GM19467 (cell line): ENCODE results near the gene SLC8A1.

Experiments
- ATAC-seq: cut with Tn5 transposase; IDR thresholded peaks from one replicate; pipeline ENCODE4 v1.9.1; 2021; ENCODE audit warnings: mild to moderate bottlenecking, moderate library complexity; ENCODE audit not compliant: unreplicated experiment

SLC8A1 gene

DNA sequence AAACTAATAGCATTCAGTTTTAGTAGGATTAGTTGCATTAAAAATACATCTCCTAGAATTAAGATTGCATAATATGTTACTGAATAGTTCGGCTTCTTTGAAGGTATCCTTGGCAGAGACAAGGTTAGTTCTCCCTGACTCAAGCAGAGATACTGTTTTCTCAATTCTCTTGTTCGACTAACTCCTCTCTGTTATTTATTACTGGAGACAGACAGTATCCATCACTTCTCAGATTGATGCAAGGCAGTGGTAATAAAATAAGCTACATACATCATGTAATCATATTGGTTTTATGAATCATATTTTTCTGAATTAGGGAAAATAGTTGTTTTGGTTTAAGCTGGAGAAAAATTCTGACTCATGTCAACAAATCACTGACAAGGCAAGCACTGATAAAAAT lies 134.8 kb downstream of the SLC8A1 start:
- no peak for ATAC-seq

GRCh38 chr2:40316620-40317019 lies 135.3 kb downstream of the SLC8A1 start:
- ATAC-seq = no peak

GRCh38 chr2:40315683-40316082 lies 136.2 kb downstream of the SLC8A1 start:
- ATAC-seq = no peak

GRCh38 chr2:40311026-40311425 lies 140.9 kb downstream of the SLC8A1 start:
- ATAC-seq = no peak

DNA sequence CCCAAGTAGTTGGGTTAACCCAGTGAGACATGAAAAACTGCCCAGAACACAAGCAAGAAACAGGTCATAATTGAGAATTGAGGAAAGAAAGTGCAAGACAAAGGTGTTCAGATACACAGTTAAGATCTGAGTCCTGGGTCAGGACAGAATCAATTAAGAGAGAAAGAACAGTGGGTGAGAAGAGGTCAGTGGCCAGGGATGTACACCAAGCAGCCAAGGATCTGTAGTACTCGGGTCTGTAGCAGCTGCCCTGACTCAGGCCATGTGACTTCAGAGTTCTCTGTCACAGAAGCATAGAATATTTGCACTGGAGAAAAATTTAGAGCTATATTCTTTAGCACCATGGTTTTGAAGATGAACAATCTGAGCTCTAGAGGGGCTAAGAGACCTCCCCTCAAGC lies 141.6 kb downstream of the SLC8A1 start:
- ATAC-seq = no peak

- no peak for ATAC-seq
Observed at GRCh38 chr2:40304340-40304739, 147.6 kb downstream of the SLC8A1 start.

- no peak for ATAC-seq
Observed at GRCh38 chr2:40303746-40304145, 148.1 kb downstream of the SLC8A1 start.

- ATAC-seq = no peak
Observed at GRCh38 chr2:40302751-40303325, 149.1 kb downstream of the SLC8A1 start.

GRCh38 chr2:40300391-40300790 lies 151.5 kb downstream of the SLC8A1 start:
- no peak for ATAC-seq

DNA sequence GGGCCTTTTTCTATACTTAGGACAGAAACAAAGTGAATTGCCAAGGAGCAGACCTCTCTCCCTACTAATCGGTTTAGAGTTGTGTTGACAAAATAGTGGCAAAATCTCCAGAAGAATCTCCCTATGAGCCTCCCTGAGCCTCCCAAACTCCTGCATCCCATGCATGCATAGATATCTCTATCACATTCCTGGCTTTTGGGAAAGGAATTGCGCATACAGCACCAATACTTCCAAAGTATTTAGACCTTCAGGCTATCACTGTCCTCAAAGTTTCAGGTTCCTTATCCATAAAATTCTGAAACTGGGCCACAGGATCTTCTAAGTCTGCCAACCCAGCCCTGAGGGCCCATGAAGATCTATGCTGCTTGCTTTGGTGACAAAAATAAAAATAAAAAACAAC lies 152.1 kb downstream of the SLC8A1 start:
- no peak for ATAC-seq

- ATAC-seq = no peak
Observed at GRCh38 chr2:40299173-40299572, 152.7 kb downstream of the SLC8A1 start.

DNA sequence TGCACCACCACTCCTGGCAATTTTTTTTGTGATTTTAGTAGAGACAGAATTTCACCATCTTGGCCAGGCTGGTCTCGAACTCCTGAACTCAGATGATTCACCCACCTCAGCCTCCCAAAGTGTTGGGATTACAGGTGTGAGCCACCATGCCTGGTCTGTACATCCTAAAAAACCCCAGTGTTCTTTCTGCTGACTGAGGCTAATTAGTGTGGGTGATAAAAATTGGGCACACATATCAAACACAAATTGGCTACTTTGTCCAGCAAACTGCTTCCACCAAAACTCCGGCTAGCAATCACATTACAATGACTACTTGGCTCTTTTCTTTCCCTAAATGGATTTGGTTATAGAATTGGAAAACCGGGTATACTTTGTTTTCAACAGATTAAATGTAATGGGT lies 153.9 kb downstream of the SLC8A1 start:
- ATAC-seq = no peak

DNA sequence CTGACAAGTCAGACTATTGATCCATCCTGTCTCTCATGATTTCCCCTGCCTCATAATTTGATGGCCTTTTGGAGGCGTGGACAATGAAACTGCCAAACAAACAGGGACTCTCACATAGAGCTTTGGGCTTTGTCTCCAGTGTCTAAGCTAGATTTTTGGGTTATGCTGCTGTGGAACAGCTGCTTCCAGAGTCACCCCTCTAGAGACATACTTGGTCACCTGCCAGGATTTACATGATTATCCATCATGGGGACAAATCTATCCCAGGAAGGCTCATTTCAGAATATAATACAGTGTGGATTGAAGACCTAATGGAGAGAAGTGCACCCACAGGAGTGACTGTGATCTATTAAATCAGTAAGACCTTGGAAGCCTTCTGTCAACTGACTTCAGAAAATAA lies 159.6 kb downstream of the SLC8A1 start:
- ATAC-seq = no peak

DNA sequence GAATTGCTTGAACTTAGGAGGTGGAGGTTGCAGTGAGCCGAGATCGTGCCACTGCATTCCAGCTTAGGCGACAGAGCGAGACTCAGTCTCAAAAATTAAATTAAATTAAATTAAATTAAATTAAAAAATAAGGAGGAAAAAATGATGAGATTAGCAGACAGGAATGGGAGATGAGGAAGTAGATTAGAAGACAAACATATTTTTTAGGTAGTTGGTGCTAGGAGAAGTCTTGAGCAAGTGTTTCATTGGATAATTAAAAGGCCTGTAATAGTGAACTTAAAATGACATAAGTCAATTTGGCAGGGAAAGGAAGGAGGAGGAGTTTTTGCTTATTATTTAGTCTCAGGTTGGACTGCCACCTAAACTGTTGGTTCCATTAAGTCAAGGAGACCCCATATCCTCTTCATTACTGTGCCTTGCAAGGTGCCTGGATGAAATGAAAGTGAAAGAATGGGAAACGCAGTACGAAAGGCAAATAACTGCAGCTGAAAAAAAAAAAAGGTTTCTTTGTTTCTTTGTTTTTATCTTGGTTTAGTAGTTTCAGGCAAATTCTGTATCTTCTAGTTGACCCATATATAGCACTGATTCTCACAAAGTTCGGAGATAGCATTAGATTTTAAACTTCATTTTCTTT lies 162.0 kb downstream of the SLC8A1 start:
- ATAC-seq = no peak

DNA sequence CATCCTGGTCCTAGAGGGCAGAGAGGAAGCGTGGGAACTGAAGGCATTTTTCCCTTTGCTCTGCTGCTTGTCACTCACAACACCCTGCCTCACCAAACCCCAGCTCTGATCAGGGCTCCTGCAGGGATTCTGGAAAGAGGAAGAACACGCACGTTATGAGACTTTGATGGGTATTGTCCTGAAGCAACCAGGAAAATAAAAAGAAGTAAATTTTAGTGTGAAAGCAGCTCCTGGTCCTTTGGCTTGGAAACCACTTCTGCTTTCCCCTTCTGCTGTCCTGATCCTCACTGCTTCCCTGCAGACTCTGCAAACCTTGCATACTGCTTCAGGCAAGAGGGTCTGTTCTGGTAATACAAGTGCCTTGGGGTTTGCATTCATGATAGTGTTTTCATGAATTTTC lies 164.1 kb downstream of the SLC8A1 start:
- no peak for ATAC-seq

- no peak for ATAC-seq
Observed at GRCh38 chr2:40287195-40287594, 164.7 kb downstream of the SLC8A1 start.

DNA sequence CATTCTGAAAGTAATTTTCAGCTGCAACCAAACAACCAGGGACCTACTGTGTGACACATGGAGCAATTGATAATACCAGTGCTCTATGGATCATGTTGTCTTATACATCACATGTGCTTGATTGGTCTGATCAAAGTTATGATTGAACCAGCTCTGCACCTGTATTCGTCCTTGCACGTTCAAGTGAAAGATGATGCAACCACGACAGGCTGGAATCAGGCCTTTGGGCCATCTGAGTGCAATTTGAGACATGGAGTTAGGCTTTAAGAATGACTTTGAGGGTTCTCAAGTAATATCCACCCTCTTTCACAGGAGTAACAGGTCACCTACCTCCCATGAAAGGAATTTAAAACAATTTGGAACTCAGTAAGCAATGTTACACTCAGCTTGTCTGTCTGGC lies 165.2 kb downstream of the SLC8A1 start:
- ATAC-seq = no peak

DNA sequence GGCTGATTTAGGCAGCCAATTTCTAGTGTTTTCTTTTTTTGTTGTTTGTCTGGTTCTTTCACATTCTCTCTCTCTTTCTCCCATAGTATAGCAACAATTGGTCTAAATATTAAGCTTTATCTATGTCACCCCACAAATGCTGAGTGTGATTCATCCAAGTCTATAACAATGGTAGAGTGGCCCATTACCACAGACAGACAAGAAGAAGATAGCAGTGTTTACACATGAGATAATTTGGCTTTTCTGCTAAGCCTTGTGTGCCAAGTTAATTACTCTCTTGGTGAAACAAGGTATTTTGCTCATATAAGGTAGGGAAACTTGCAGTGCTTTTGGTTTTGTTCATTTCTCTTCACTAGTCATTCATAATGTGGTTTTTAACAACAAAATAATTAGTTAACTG lies 166.5 kb downstream of the SLC8A1 start:
- no peak for ATAC-seq

GRCh38 chr2:40284797-40285196 lies 167.1 kb downstream of the SLC8A1 start:
- no peak for ATAC-seq

- ATAC-seq = no peak
Observed at GRCh38 chr2:40283111-40283909, 168.6 kb downstream of the SLC8A1 start.

DNA sequence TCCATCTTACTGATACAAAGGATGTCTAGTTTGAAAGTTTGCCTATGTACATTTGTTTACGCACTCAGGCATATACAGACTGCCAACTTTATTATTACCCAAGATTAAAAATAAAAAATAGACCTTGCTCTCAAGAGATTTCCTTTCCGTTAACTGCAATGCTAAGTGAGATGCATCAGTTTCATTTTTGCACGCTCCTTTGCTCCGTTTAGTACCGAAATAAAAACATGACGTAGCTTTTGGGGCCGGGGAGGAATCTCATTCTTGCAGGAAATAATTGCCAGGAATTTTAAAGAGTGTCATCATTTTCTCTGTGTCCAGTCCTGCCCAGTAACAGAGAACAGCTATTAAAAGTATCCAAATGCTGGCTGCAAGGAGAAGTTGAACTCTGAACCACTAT lies 169.5 kb downstream of the SLC8A1 start:
- ATAC-seq = no peak
